Fibroblast of gingiva (primary cell): ENCODE data around the gene FAM193A.
"Not testable (repeated sequence)": the region's sequence is repeated elsewhere in the genome, so short reads cannot be mapped to it uniquely, and the experiment has no call there.

Source experiments
- DNase-seq: peaks from one replicate; pipeline ENCODE4 v3.0.0-alpha.2; 2011; ENCODE audit warnings: low read depth

Gene FAM193A

DNA sequence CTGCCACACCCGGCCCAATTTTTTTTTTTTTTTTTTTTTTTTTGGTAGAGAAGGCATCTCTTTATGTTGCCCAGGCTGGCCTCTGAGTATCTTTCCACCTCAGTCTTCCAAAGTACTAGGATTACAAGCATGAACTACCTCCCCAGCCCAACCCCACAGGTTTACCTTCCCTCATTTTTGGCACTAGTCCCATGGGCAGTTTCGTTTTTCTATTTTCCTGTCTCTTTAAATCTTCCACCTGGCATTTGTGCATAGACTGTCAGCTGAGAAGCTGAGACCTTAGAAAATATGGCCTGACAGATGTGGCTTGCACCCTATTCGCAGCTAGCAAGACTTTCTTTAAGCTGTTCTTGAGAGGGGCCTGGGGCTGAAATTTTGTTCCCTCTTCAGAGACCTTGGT is 191.8 kb downstream of the FAM193A start:
- no peak for DNase-seq

DNA sequence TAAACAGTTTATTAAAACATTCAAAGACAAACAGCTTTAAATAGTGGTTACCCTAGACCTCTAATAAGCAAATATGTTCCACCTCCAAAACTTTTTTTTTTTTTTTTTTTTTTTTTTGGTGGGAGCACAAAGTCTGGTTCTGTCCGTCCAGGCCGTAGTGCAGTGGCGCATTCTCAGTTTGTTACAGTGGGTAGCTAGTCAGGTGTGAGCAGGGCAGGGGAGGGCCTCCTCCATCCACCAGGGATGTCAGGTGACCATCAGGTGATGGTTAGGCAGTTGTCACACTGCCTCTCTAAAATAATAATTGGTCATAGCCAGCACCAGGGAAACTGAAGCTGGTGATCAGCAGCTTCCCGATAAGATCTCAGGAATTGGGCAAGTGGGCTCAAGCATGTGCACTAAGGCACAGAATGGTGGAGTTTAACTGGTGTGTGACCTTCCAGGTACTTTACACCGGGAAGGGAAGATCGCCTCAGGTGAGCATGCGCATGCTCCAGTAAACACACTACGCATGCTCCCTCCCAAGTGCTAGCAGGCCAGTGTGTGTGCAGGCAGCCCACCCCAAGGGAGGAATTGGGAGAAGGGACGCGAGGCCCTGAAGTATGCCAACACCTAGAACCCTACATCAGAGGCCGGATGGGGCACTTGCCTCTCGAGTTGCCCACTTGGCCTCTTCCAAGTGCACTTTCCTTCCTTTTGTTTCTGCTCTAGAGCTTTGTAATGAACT is 192.5 kb downstream of the FAM193A start:
- DNase-seq = no peak

DNA sequence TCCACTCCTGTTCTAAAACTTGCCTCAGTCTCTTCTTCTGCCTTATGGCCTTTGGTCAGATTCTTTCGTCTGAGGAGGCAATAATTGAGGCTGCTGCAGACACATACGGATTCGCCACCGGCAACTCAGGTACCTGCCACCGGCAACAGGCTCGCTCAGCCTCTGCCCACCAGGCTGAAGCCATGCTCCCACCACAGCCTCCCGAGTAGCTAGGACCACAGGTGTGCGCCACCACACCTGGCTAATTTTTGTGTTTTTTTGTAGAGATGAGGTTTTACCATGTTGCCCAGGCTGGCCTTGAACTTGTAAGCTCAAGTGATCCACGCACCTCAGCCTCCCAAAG is 193.1 kb downstream of the FAM193A start:
- no peak for DNase-seq

DNA sequence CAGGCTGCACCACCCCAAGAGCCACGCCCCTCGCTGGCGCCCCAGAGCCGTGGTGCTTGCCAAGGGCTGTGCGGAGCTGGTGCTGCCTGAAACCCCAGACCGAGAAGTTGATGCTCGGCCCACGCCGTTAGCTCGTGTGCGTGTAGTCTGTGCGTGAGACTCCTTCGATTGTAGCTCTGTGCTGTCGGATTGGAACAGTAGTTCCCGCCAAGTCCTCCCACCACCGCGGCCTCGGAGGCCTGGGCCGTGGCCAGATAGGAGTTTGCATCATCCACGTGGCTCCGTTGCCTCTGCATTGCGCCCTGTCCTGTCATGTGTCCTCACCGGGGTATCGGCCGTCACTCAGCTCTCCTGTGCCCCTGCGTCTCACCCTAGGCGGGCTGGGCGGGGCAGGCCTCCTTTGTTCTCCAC is 195.5 kb downstream of the FAM193A start:
- no peak for DNase-seq

DNA sequence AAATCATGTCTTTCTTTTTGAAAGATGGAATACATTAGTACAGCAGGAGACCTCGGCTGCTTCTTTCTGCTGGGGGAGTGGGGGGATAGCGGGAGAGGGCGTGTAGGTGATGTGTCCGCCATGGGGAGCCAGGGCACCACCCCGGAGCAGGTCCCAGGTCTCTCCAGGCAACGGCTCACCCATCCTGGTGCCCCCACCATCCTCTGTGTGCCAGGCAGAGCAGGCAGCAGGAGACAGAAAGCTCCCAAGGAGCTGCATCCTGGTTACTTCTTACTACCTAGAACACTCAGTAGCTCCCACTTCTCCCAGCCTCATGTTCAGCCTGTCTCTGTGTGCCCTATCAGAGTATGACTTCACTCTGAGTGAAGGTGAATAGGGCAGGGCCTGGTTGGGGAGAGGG is 196.1 kb downstream of the FAM193A start:
- DNase-seq = no peak

DNA sequence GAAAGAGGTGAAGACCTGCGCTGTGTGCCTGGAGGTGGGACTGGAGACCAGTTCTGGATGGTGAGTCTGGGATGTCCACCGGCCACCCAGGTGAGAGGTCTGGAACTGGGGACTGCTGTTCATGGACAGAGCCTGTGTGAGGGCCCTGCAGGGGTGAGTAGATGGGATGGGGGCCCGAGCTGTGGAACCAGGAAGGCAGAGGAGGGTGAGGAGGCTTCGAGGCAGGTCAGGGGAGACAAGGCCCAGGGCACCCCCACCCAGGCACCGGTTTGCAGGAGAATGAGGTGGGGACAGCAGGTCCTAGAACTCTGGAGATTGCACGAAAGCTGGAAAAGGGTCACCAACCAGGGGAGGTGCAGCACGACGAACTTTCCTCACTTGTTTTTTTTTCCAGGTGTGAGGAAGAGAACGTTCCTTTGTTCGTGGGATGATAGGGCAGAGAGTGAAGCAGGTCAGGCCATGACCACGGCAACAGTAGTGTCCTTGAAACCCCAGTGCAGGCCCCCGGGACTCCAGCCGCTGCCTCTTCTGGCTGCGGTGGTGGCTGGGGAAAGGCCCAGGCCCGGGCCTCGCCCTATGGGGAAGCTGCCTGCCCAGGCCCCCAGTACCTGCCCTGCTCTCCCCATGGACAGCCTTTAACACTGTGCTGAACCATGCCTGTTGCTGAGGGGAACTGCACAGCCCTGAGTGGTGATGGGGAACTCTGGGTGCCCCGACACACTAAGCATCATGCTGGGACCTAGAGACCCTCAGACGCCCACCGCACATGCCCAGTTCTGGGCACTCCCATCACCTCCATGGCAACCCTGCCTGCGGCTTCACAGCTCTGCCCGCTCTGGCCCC is 196.8 kb downstream of the FAM193A start:
- DNase-seq = no peak

DNA sequence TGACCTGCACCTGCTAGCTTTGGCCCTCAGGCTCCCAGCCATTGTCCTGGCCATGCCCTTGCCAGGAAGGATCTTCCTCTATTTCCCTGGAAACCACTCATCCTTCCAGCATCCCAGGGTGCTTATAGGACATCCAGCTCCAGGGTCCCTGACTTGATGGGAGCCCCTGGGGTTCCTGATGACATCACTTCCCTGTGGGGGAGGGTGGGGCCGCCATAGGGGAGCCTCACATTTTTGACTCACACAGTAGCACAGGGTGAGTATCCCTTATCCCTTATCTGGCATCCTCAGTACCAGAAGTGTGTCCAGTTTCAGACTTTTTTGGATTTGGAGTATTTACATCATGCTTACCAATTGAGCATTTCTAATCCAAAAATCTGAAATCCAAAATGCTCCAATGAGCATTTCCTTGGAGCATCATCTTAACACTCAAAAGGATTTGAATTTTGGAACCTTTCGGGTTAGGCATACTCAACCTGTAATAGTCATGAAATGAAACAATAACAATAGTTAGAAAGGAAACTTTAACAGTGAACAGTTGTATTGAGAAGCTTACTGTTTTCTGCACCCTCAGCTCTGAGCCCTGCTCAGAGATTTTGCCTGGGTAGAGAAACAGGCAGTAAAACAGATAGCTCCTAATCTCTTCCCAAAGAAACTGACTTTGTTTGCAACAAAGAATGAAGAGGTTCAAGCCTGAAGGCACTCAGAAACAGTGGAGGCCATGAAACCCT is 197.6 kb downstream of the FAM193A start:
- no peak for DNase-seq

DNA sequence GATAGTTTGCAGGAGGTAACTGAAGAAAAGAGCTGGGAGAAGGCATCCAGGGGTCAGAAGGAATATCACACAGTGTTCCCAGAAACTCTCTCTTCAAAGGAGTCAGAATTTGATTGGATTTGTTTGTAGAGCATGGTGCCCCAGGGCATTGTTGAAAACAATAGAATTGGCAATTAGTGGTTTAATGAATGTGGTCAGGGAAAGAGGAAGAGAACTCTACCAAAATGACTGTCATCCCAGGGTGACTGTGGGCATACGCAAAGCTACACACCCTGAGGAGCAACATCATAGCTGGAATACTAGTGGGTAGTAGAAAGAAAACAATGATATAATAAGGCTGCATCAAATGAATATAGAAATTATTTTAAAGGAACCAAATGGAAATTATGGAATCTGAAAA is 198.2 kb downstream of the FAM193A start:
- DNase-seq = no peak

DNA sequence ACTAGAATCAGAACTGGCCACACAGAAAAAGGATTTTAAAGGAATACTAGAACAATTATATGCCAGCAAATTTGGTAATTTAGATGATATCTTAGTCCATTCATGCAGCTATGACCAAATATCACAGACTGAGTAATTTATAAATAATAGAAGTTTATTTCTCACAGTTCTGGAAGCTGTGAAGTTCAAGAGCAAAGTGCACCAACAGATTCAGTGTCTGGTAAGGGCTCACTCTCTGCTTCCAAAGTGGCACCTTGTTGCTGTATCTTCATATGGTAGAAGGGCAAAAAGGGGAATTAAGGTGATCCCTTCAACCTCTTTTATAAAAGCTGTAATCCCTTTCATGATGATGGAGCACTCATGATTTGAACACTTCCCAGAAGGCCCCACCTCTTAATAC is 199.4 kb downstream of the FAM193A start:
- DNase-seq = no peak

GRCh38 chr4:2738296-2738695 is 201.8 kb downstream of the FAM193A start:
- not testable (repeated sequence) for DNase-seq

- DNase-seq = no peak
Measured at GRCh38 chr4:2741626-2742025, 205.2 kb downstream of the FAM193A start.

DNA sequence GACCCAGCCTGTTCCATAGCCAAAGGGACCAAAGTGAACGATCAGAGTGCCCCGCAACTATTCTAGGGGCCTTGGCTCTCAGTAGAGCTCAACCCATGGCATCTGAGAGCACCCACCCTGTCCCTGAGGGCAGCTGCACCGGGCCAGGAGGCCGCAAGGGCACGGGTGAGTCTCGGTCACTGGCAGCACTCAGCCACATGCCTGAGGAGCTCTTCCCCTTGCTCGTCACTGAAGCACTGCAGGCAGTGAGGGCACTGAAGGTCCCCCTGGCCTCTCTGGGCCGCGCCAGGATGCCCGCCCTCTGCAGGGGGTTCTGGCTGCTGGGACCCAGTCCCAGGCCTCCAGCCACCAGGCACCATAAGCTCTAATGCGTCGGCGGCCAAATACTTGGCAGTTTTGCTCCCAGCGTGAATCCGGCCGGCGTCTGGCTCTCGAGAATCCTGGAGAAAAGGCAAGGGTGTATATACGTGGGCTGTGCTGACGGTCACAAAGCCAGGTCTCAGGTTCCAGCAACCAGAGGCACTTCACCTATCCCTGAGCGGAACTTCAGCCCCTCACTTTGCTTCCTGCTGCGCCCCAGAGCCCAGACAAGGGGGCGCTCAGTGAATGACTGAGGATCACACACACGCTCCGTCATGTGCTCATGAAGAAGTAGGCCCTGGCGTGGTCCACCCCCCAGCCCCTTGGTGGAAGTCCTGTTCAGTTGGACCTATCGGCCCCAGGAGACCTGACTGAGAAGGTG is 205.8 kb downstream of the FAM193A start:
- DNase-seq = no peak

- DNase-seq = no peak
Measured at GRCh38 chr4:2742823-2743517, 206.5 kb downstream of the FAM193A start.

GRCh38 chr4:2743518-2744445 is 207.3 kb downstream of the FAM193A start:
- no peak for DNase-seq

- DNase-seq = no peak
Measured at GRCh38 chr4:2744576-2745270, 208.3 kb downstream of the FAM193A start.

DNA sequence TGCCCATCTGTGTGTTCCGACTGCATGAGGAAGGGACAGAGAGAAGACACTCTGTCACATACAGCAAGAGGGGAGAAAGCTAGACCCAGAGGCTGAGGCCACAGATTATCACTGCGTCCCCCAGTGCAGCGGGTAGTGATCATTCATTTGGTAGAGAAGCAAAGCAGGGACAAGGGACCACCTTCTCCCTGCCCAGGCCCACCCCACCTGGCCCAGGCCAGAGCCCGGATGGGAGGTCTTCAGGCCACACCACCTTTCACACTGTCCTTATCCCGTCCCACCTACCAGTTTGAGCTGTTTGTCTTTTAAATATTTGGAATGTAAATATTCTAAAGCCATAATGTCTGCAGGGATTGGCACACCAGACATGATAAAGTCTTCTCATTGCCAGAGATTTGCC is 209.1 kb downstream of the FAM193A start:
- DNase-seq = no peak

- DNase-seq = no peak
Measured at GRCh38 chr4:2745981-2746806, 209.7 kb downstream of the FAM193A start.

- DNase-seq = no peak
Measured at GRCh38 chr4:2746891-2747695, 210.6 kb downstream of the FAM193A start.
